DOHH2 (cell line): ENCODE results near the gene LMTK2.

Experiments
- H3F3A ChIP-seq: fragments of 200-600 bp; sonication (generic), shearing (Covaris generic); 2 replicates; pipeline ENCODE4 v1.6.0; 2016; ENCODE audit warnings: antibody characterized with exemption, mild to moderate bottlenecking; ENCODE audit not compliant: control insufficient read depth, insufficient read depth
- H3K27ac ChIP-seq: fragments of 200-600 bp; sonication (generic); 2 replicates; pipeline ENCODE4 v1.5.1; 2014; ENCODE audit warnings: low read depth, mild to moderate bottlenecking, low read length, moderate library complexity
- H3K27me3 ChIP-seq: fragments of 200-600 bp; sonication (generic); 2 replicates; pipeline ENCODE4 v1.6.1; 2014; ENCODE audit warnings: mild to moderate bottlenecking, low read length, mixed read lengths; ENCODE audit not compliant: control insufficient read depth
- H3K36me3 ChIP-seq: fragments of 200-600 bp; sonication (generic); 2 replicates; pipeline ENCODE4 v1.6.1; 2014; ENCODE audit warnings: mild to moderate bottlenecking, low read length, moderate library complexity, mixed read lengths; ENCODE audit not compliant: control insufficient read depth
- H3K4me1 ChIP-seq: fragments of 200-600 bp; sonication (generic); 2 replicates; pipeline ENCODE4 v1.6.1; 2014; ENCODE audit warnings: mild to moderate bottlenecking, low read length, mixed read lengths; ENCODE audit not compliant: control insufficient read depth
- H3K4me2 ChIP-seq: fragments of 200-600 bp; sonication (generic); 2 replicates; pipeline ENCODE4 v1.6.0; 2014; ENCODE audit warnings: mild to moderate bottlenecking, low read length, moderate library complexity
- H3K4me3 ChIP-seq: fragments of 200-600 bp; sonication (generic); 2 replicates; pipeline ENCODE4 v1.5.1; 2014; ENCODE audit warnings: mild to moderate bottlenecking, low read length, mixed read lengths
- H3K79me2 ChIP-seq: fragments of 200-600 bp; sonication (generic); 2 replicates; pipeline ENCODE4 v1.6.1; 2014; ENCODE audit warnings: mild to moderate bottlenecking, low read length, mixed read lengths; ENCODE audit not compliant: control insufficient read depth
- H3K9me2 ChIP-seq: fragments of 200-600 bp; sonication (generic); replicated peaks from 2 replicates; pipeline ENCODE4 v1.6.1; 2014; ENCODE audit warnings: mild to moderate bottlenecking, low read length, mixed read lengths; ENCODE audit not compliant: control insufficient read depth
- H3K9me3 ChIP-seq: fragments of 200-600 bp; sonication (generic); 2 replicates; pipeline ENCODE4 v1.6.1; 2014; ENCODE audit warnings: antibody characterized with exemption, low read length, mixed read lengths; ENCODE audit not compliant: control insufficient read depth, insufficient read depth
- H4K20me1 ChIP-seq: fragments of 200-600 bp; sonication (generic); 2 replicates; pipeline ENCODE4 v1.6.0; 2014; ENCODE audit warnings: low read depth, mild to moderate bottlenecking, antibody characterized with exemption, low read length, moderate library complexity; ENCODE audit not compliant: control insufficient read depth, insufficient read depth
- EZH2phosphoT487 ChIP-seq: fragments of 200-600 bp; sonication (generic); IDR thresholded peaks from 2 replicates; pipeline ENCODE4 v1.6.1; 2017; ENCODE audit warnings: borderline replicate concordance, mild to moderate bottlenecking, antibody characterized with exemption, low read length, moderate library complexity, mixed read lengths
- TF ChIP-seq, protein P1 (sequence below): fragments of 200-600 bp; sonication (generic); IDR thresholded peaks from one replicate; pipeline ENCODE4 v1.5.1; 2014; ENCODE audit warnings: antibody characterized with exemption, mild to moderate bottlenecking, low read depth, low read length; ENCODE audit not compliant: poor library complexity, severe bottlenecking

LMTK2 gene

GRCh38 chr7:98221611-98222532 lies 115.2 kb downstream of the LMTK2 start:
- no peaks in the 10 kb centered on the region for H3K9me2 ChIP-seq
- H3K79me2 ChIP-seq, result no peaks in the 10 kb centered on the region
- peaks cover 22% of the 10 kb centered on the region for H4K20me1 ChIP-seq
- no peak overlapping the region for H3K4me3 ChIP-seq
- peaks cover 19% of the 10 kb centered on the region for H3K27me3 ChIP-seq
- no peak overlapping the region for H3K4me2 ChIP-seq
- H3F3A ChIP-seq, result peaks cover 8% of the 10 kb centered on the region
- no peaks in the 10 kb centered on the region for H3K9me3 ChIP-seq
- H3K27ac ChIP-seq, result no peak overlapping the region
- no peak for TF ChIP-seq EZH2phosphoT487
- TF ChIP-seq, protein P1, sequence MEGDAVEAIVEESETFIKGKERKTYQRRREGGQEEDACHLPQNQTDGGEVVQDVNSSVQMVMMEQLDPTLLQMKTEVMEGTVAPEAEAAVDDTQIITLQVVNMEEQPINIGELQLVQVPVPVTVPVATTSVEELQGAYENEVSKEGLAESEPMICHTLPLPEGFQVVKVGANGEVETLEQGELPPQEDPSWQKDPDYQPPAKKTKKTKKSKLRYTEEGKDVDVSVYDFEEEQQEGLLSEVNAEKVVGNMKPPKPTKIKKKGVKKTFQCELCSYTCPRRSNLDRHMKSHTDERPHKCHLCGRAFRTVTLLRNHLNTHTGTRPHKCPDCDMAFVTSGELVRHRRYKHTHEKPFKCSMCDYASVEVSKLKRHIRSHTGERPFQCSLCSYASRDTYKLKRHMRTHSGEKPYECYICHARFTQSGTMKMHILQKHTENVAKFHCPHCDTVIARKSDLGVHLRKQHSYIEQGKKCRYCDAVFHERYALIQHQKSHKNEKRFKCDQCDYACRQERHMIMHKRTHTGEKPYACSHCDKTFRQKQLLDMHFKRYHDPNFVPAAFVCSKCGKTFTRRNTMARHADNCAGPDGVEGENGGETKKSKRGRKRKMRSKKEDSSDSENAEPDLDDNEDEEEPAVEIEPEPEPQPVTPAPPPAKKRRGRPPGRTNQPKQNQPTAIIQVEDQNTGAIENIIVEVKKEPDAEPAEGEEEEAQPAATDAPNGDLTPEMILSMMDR, result no peak
- no peaks in the 10 kb centered on the region for H3K36me3 ChIP-seq
- H3K4me1 ChIP-seq, result peaks cover 32% of the 10 kb centered on the region

- H3F3A ChIP-seq, result peaks cover 8% of the 10 kb centered on the region
- no peak overlapping the region for H3K4me3 ChIP-seq
- H3K27ac ChIP-seq, result no peak overlapping the region
- no peaks in the 10 kb centered on the region for H3K79me2 ChIP-seq
- H3K36me3 ChIP-seq, result no peaks in the 10 kb centered on the region
- H3K4me1 ChIP-seq, result peaks cover 31% of the 10 kb centered on the region
- no peaks in the 10 kb centered on the region for H3K9me2 ChIP-seq
- no peak for TF ChIP-seq EZH2phosphoT487
- H4K20me1 ChIP-seq, result peaks cover 17% of the 10 kb centered on the region
- H3K27me3 ChIP-seq, result peaks cover 19% of the 10 kb centered on the region
- H3K4me2 ChIP-seq, result no peak overlapping the region
- H3K9me3 ChIP-seq, result no peaks in the 10 kb centered on the region
Measured at GRCh38 chr7:98222533-98223195, 116.0 kb downstream of the LMTK2 start.

- no peaks in the 10 kb centered on the region for H3K36me3 ChIP-seq
- no peak overlapping the region for H3K4me2 ChIP-seq
- peaks cover 8% of the 10 kb centered on the region for H3F3A ChIP-seq
- H4K20me1 ChIP-seq, result peaks cover 17% of the 10 kb centered on the region
- no peaks in the 10 kb centered on the region for H3K9me2 ChIP-seq
- no peaks in the 10 kb centered on the region for H3K79me2 ChIP-seq
- no peak overlapping the region for H3K4me3 ChIP-seq
- H3K4me1 ChIP-seq, result peaks cover 24% of the 10 kb centered on the region
- no peak overlapping the region for H3K27ac ChIP-seq
- H3K27me3 ChIP-seq, result peaks cover 11% of the 10 kb centered on the region
- TF ChIP-seq, protein P1, result no peak
- no peak for TF ChIP-seq EZH2phosphoT487
- H3K9me3 ChIP-seq, result no peaks in the 10 kb centered on the region
Measured at GRCh38 chr7:98223351-98223897, 116.8 kb downstream of the LMTK2 start.
